Measurements from ENCODE around the gene CCDC73. TPM values are rescaled to one million over a fixed set of nuclear protein-coding genes. Genes with fewer than 3 reads are reported as not detected.
"Not testable (repeated sequence)": the region's sequence is repeated elsewhere in the genome, so short reads cannot be mapped to it uniquely, and the experiment has no call there.

The CCDC73 gene
- total RNA-seq, 1 donor from 2014 or later: 0.27 TPM

DNA sequence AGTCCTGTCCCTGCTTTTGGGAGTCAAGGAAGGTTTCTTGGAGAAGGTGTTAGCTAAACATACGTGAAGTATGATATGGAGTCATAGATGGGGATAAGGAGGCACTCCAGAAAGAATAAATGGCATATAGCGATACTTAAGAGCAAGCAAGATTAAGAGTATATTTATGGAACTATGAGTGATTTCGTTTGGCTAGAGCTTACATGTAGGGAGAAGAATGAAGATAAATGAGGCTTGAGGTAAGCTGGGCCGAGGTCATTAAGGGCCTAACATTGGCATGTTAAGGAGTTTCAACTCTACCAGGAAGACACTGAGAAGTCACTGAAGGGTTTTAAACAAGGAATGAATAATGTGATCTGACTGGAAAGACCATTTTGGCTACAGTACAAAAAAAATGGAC, 177.6 kb downstream of the CCDC73 start:
- peak overlapping the region; percentile 72 for H3K27ac Mint-ChIP-seq
- peaks cover 35% of the 10 kb centered on the region for H3K4me1 Mint-ChIP-seq
- DNase-seq (ENCODE audit: low spot score in 2 of 2, unreplicated experiment in 2 of 2): no peak
- H3K27me3 Mint-ChIP-seq (ENCODE audit: low read depth): no peaks in the 10 kb centered on the region
- H3K9me3 Mint-ChIP-seq: peaks cover 24% of the 10 kb centered on the region
- H3K4me3 Mint-ChIP-seq: no peak overlapping the region
- TF ChIP-seq, protein P1, sequence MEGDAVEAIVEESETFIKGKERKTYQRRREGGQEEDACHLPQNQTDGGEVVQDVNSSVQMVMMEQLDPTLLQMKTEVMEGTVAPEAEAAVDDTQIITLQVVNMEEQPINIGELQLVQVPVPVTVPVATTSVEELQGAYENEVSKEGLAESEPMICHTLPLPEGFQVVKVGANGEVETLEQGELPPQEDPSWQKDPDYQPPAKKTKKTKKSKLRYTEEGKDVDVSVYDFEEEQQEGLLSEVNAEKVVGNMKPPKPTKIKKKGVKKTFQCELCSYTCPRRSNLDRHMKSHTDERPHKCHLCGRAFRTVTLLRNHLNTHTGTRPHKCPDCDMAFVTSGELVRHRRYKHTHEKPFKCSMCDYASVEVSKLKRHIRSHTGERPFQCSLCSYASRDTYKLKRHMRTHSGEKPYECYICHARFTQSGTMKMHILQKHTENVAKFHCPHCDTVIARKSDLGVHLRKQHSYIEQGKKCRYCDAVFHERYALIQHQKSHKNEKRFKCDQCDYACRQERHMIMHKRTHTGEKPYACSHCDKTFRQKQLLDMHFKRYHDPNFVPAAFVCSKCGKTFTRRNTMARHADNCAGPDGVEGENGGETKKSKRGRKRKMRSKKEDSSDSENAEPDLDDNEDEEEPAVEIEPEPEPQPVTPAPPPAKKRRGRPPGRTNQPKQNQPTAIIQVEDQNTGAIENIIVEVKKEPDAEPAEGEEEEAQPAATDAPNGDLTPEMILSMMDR (IDR thresholded peaks at IDR 0.05; ENCODE audit: unreplicated experiment): no peak
- peaks cover 11% of the 10 kb centered on the region for H3K36me3 Mint-ChIP-seq

- Mint-ChIP-seq H3K4me3 (no peak overlapping the region), H3K4me1 (peaks cover 45% of the 10 kb centered on the region), H3K27me3 (ENCODE audit: low read depth) (no peaks in the 10 kb centered on the region), H3K36me3 (peaks cover 5% of the 10 kb centered on the region), H3K9me3 (peaks cover 10% of the 10 kb centered on the region), H3K27ac (peak overlapping the region; percentile 70)
- no peak for DNase-seq (ENCODE audit: low spot score in 2 of 2, unreplicated experiment in 2 of 2)
- TF ChIP-seq, protein P1 (IDR thresholded peaks at IDR 0.05; ENCODE audit: unreplicated experiment): no peak
Observed at GRCh38 chr11:32615422-32615821, 179.0 kb downstream of the CCDC73 start.

GRCh38 chr11:32613500-32614151, 180.8 kb downstream of the CCDC73 start:
- H3K27me3 Mint-ChIP-seq (ENCODE audit: low read depth): no peaks in the 10 kb centered on the region
- DNase-seq (ENCODE audit: low spot score in 2 of 2, unreplicated experiment in 2 of 2): no peak
- H3K4me3 Mint-ChIP-seq: no peak overlapping the region
- H3K4me1 Mint-ChIP-seq: peaks cover 45% of the 10 kb centered on the region
- peaks cover 18% of the 10 kb centered on the region for H3K9me3 Mint-ChIP-seq
- H3K27ac Mint-ChIP-seq: peak overlapping the region; percentile 54
- TF ChIP-seq, protein P1 (IDR thresholded peaks at IDR 0.05; ENCODE audit: unreplicated experiment): no peak
- peaks cover 13% of the 10 kb centered on the region for H3K36me3 Mint-ChIP-seq

DNA sequence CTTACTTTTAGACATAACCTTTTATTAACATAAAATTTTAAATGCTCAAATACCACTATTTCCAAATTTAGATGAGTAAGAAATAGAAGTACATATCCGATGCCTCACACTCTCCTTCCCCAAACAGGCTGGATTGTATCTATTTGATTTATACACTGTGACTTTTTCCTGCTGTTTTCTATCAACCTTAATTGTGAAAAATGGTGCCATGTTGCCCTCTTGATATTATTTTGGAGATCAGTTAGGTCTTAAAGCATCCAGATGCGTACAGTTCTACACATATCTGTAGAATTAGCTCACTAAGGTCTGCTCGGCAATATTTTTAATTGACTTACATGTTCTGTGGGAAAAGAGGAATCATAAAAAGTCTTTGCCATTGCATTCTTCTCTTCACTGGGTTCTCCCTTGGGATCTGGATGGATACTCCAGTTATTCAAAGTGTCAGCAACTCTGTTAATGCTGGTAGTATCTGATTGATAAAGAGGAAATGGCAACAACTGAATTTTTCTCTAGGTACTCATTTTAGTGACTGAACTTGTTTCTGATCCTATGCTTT, 183.6 kb downstream of the CCDC73 start:
- no peak for DNase-seq (ENCODE audit: low spot score in 2 of 2, unreplicated experiment in 2 of 2)
- Mint-ChIP-seq H3K36me3 (peaks cover 31% of the 10 kb centered on the region), H3K27me3 (ENCODE audit: low read depth) (no peaks in the 10 kb centered on the region), H3K4me1 (peaks cover 33% of the 10 kb centered on the region), H3K27ac (peak overlapping the region; percentile 43), H3K9me3 (peaks cover 24% of the 10 kb centered on the region), H3K4me3 (no peak overlapping the region)
- TF ChIP-seq, protein P1 (IDR thresholded peaks at IDR 0.05; ENCODE audit: unreplicated experiment): no peak

GRCh38 chr11:32608826-32609225, 185.6 kb downstream of the CCDC73 start:
- not testable (repeated sequence) for H3K27ac Mint-ChIP-seq; DNase-seq (ENCODE audit: low spot score in 2 of 2, unreplicated experiment in 2 of 2); H3K4me3 Mint-ChIP-seq; H3K27me3 Mint-ChIP-seq (ENCODE audit: low read depth)
- H3K9me3 Mint-ChIP-seq: peaks cover 24% of the 10 kb centered on the region
- peaks cover 20% of the 10 kb centered on the region for H3K4me1 Mint-ChIP-seq
- peaks cover 37% of the 10 kb centered on the region for H3K36me3 Mint-ChIP-seq

DNA sequence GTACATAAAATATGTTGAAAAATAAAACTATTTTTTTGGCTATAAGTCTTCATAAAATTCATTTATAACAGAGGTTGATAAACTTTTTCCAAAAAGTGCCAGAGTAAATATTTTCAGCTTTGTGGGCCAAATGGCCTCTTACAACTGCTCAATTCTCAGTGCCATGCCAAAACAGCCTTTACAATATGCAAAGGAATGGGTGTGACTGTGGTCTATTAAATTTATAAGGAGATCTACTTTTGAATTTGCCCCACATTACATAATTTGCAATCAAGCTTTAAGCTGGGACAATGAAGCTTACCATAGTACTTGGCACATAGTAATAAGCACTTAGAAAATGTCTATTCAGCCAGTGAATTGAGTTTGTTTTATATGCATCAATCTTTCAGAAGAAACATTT, 188.2 kb downstream of the CCDC73 start:
- TF ChIP-seq, protein P1 (IDR thresholded peaks at IDR 0.05; ENCODE audit: unreplicated experiment): no peak
- DNase-seq (ENCODE audit: low spot score in 2 of 2, unreplicated experiment in 2 of 2): no peak
- Mint-ChIP-seq H3K27ac (no peak overlapping the region), H3K36me3 (peaks cover 47% of the 10 kb centered on the region), H3K4me1 (peaks cover 26% of the 10 kb centered on the region), H3K4me3 (no peak overlapping the region), H3K27me3 (ENCODE audit: low read depth) (no peaks in the 10 kb centered on the region), H3K9me3 (peaks cover 24% of the 10 kb centered on the region)

Data from mesothelial cell of epicardium (in vitro differentiated cells).